ENCODE data around the gene DRD4.

DNA sequence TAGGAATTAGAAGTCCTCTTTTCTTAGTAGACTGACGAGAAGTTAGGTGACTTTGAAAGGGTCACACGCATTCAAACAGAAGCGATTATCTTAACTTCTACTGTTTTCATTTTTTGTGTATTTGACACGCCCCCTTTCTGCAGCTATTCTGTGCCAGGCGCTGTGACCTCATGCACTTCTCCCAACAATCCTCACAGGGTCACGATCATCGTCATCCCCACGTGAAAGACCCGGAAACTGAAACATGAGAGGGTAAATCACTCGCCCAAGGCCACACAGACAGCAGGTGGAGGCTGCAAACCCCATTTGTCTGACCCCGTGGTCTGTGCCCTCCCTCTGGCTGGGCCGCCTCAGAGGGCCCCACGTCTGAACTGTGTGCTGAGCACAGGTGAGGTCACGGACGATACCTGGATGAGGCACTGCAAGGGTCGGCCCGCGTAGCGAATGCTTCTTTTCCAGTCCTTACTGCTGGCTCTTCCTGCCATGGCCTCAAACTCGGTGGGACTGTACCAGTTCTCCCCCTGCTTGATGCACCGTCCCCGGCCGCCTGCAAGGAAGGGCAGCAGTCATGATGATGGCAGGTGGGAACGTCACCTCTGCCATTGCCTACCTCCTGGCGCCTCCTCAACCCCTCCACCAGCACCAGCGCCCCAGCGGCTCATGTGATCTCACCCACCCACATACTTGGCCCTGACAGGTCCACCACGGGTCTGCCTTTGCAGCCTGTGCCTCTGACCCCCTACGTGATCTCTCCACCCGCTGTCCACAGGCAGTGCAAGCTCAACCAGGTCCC, 49.6 kb downstream of the DRD4 start:
- TF ChIP-seq, protein P1, sequence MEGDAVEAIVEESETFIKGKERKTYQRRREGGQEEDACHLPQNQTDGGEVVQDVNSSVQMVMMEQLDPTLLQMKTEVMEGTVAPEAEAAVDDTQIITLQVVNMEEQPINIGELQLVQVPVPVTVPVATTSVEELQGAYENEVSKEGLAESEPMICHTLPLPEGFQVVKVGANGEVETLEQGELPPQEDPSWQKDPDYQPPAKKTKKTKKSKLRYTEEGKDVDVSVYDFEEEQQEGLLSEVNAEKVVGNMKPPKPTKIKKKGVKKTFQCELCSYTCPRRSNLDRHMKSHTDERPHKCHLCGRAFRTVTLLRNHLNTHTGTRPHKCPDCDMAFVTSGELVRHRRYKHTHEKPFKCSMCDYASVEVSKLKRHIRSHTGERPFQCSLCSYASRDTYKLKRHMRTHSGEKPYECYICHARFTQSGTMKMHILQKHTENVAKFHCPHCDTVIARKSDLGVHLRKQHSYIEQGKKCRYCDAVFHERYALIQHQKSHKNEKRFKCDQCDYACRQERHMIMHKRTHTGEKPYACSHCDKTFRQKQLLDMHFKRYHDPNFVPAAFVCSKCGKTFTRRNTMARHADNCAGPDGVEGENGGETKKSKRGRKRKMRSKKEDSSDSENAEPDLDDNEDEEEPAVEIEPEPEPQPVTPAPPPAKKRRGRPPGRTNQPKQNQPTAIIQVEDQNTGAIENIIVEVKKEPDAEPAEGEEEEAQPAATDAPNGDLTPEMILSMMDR (conservative IDR thresholded peaks at IDR 0.05; ENCODE audit: low read depth, low read length): no peak
- TF ChIP-seq EZH2phosphoT487 (IDR thresholded peaks at IDR 0.05; ENCODE audit: borderline replicate concordance, low read length): no peak
